Panc1 (cell line): ENCODE results near the gene BRME1.

ENCODE experiments used
- POLR2AphosphoS5 ChIP-seq: IDR thresholded peaks from 2 replicates; pipeline ENCODE4 v1.6.1; 2012; ENCODE audit warnings: mild to moderate bottlenecking, low read depth, low read length, moderate library complexity
- REST ChIP-seq, 2 experiments: IDR thresholded peaks; 2 replicates each; pipeline ENCODE4 v1.6.1; 2011 to 2012; ENCODE audit warnings: low read depth in 2 of 2, control low read depth in 1 of 2, low read length in 1 of 2, mild to moderate bottlenecking in 1 of 2, moderate library complexity in 1 of 2; ENCODE audit not compliant: insufficient read depth in 1 of 2
- SIN3A ChIP-seq: IDR thresholded peaks from 2 replicates; pipeline ENCODE4 v1.6.1; 2012; ENCODE audit warnings: low read depth, mild to moderate bottlenecking, low read length, moderate library complexity, borderline replicate concordance; ENCODE audit not compliant: insufficient read depth
- TCF7L2 ChIP-seq: IDR thresholded peaks from 2 replicates; pipeline ENCODE4 v1.6.1; 2011; ENCODE audit warnings: mild to moderate bottlenecking, low read depth, low read length, inconsistent platforms
- TF ChIP-seq, protein P1 (sequence below): fragments of 450-650 bp; IDR thresholded peaks from 2 replicates; pipeline ENCODE4 v1.5.1; 2017; ENCODE audit warnings: mild to moderate bottlenecking

- TF ChIP-seq POLR2AphosphoS5 (no peak), TCF7L2 (no peak), SIN3A (no peak), REST (IDR thresholded peaks at IDR 0.05; ENCODE audit: insufficient read depth in 1 of 2, low read depth in 2 of 2, low read length in 1 of 2) (no peak)
- TF ChIP-seq, protein P1, sequence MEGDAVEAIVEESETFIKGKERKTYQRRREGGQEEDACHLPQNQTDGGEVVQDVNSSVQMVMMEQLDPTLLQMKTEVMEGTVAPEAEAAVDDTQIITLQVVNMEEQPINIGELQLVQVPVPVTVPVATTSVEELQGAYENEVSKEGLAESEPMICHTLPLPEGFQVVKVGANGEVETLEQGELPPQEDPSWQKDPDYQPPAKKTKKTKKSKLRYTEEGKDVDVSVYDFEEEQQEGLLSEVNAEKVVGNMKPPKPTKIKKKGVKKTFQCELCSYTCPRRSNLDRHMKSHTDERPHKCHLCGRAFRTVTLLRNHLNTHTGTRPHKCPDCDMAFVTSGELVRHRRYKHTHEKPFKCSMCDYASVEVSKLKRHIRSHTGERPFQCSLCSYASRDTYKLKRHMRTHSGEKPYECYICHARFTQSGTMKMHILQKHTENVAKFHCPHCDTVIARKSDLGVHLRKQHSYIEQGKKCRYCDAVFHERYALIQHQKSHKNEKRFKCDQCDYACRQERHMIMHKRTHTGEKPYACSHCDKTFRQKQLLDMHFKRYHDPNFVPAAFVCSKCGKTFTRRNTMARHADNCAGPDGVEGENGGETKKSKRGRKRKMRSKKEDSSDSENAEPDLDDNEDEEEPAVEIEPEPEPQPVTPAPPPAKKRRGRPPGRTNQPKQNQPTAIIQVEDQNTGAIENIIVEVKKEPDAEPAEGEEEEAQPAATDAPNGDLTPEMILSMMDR, result no peak
These were observed 15.2 kb upstream of the BRME1 start for GRCh38 chr19:13920940-13921747.
